Osteocyte (in vitro differentiated cells): ENCODE measurements around the gene L3MBTL1. TPM values are rescaled to one million over a fixed set of nuclear protein-coding genes. Genes with fewer than 3 reads are reported as not detected.
"Not testable (repeated sequence)": the region's sequence is repeated elsewhere in the genome, so short reads cannot be mapped to it uniquely, and the experiment has no call there.

ENCODE experiments used
- DNase-seq: peaks from one replicate; pipeline ENCODE4 v3.0.0; 2021; ENCODE audit warnings: mixed read lengths; ENCODE audit not compliant: unreplicated experiment; ENCODE audit errors: extremely low spot score
- H3K27ac Mint-ChIP-seq: one replicate; pipeline ENCODE4 v1.8.0; 2021; ENCODE audit warnings: mild to moderate bottlenecking, mixed read lengths; ENCODE audit not compliant: unreplicated experiment
- H3K27me3 Mint-ChIP-seq: one replicate; pipeline ENCODE4 v1.8.0; 2021; ENCODE audit warnings: mixed read lengths; ENCODE audit not compliant: unreplicated experiment
- H3K36me3 Mint-ChIP-seq: one replicate; pipeline ENCODE4 v1.8.0; 2021; ENCODE audit warnings: mixed read lengths; ENCODE audit not compliant: unreplicated experiment
- H3K4me1 Mint-ChIP-seq: one replicate; pipeline ENCODE4 v1.8.0; 2021; ENCODE audit warnings: mixed read lengths; ENCODE audit not compliant: unreplicated experiment
- H3K4me3 Mint-ChIP-seq: one replicate; pipeline ENCODE4 v1.8.0; 2021; ENCODE audit warnings: mild to moderate bottlenecking, moderate library complexity, mixed read lengths; ENCODE audit not compliant: unreplicated experiment
- H3K9me3 Mint-ChIP-seq: one replicate; pipeline ENCODE4 v1.8.0; 2021; ENCODE audit warnings: mixed read lengths; ENCODE audit not compliant: unreplicated experiment
- CTCF ChIP-seq: fragments of 200-600 bp; sonication (generic); IDR thresholded peaks from 2 replicates; pipeline ENCODE4 v1.5.0; 2021; ENCODE audit warnings: antibody characterized with exemption, mild to moderate bottlenecking, moderate library complexity
- total RNA-seq: library from RNA; stranded (reverse); gene quantifications from 2 replicates; pipeline ENCODE4 v1.2.1, GENCODE V29; 2021

Gene L3MBTL1
- total RNA-seq, 1 donor from 2014 or later: 17.5 TPM

- Mint-ChIP-seq H3K4me1 (no peaks in the 10 kb centered on the region), H3K4me3 (no peak overlapping the region), H3K27me3 (peaks cover 24% of the 10 kb centered on the region), H3K9me3 (no peaks in the 10 kb centered on the region), H3K27ac (no peak overlapping the region), H3K36me3 (no peaks in the 10 kb centered on the region)
- no peak for TF ChIP-seq CTCF
- no peak for DNase-seq
Measured at GRCh38 chr20:43477193-43477592, 30.3 kb upstream of the L3MBTL1 start.

- no peak for DNase-seq
- peaks cover 24% of the 10 kb centered on the region for H3K27me3 Mint-ChIP-seq
- no peaks in the 10 kb centered on the region for H3K36me3 Mint-ChIP-seq
- no peaks in the 10 kb centered on the region for H3K4me1 Mint-ChIP-seq
- H3K4me3 Mint-ChIP-seq: no peak overlapping the region
- TF ChIP-seq CTCF: no peak
- H3K9me3 Mint-ChIP-seq: no peaks in the 10 kb centered on the region
- H3K27ac Mint-ChIP-seq: no peak overlapping the region
Measured at GRCh38 chr20:43477619-43478018, 29.9 kb upstream of the L3MBTL1 start.

DNA sequence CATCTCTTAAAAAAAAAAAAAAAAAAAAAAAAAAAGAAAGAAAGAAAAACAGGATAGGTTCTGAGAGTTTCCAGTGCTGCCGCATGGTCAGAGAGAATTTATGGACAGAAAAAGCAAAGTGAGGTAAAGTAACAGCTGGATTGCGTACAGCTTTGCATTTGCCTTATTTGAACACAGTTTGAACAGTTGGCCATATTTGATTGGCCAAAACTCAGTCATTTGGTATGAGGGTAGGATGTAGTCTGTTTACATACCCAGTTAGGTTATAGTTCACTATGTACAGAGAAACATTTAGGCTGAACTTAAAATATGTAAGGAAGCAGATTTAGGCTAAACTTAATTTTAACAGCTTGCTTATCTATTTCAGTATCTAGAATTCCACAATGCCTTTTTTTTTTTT is 17.5 kb upstream of the L3MBTL1 start:
- H3K9me3 Mint-ChIP-seq: no peaks in the 10 kb centered on the region
- H3K4me3 Mint-ChIP-seq: no peak overlapping the region
- TF ChIP-seq CTCF: no peak
- DNase-seq: no peak
- H3K27me3 Mint-ChIP-seq: peaks cover 17% of the 10 kb centered on the region
- H3K27ac Mint-ChIP-seq: no peak overlapping the region
- H3K36me3 Mint-ChIP-seq: no peaks in the 10 kb centered on the region
- H3K4me1 Mint-ChIP-seq: peaks cover 6% of the 10 kb centered on the region

DNA sequence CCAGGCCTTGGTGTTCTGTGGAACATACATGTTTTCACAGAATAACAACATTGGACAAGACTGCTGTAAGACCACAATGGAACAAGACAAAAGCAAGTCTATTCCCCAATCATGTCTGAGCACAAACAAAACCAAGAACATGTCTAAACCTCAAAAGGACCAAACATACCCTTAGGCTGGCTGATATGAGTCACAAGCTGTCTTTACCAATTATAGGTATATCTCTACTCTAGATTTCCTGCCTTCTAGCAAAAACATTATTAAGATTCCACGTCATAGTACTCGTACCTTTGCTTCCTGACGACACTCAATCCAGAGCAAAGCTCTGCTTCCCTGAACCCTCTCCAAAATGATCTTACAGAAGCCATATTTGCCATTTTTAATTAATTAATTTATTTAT is 15.4 kb upstream of the L3MBTL1 start:
- Mint-ChIP-seq H3K4me1 (peaks cover 6% of the 10 kb centered on the region), H3K27me3 (peaks cover 11% of the 10 kb centered on the region)
- no peak for DNase-seq

GRCh38 chr20:43495388-43495787 is 12.1 kb upstream of the L3MBTL1 start:
- no peaks in the 10 kb centered on the region for H3K36me3 Mint-ChIP-seq
- H3K4me1 Mint-ChIP-seq: peaks cover 6% of the 10 kb centered on the region
- TF ChIP-seq CTCF: no peak
- H3K4me3 Mint-ChIP-seq: no peak overlapping the region
- no peak for DNase-seq
- no peak overlapping the region for H3K27ac Mint-ChIP-seq
- peaks cover 3% of the 10 kb centered on the region for H3K9me3 Mint-ChIP-seq
- peaks cover 2% of the 10 kb centered on the region for H3K27me3 Mint-ChIP-seq

More for the DNA sequence above, 15.4 kb upstream of the L3MBTL1 start:
- TF ChIP-seq CTCF: no peak
- H3K36me3 Mint-ChIP-seq: no peaks in the 10 kb centered on the region
- H3K4me3 Mint-ChIP-seq: no peak overlapping the region
- no peak overlapping the region for H3K27ac Mint-ChIP-seq
- H3K9me3 Mint-ChIP-seq: no peaks in the 10 kb centered on the region

GRCh38 chr20:43502021-43502420 is 5.5 kb upstream of the L3MBTL1 start:
- not testable (repeated sequence) for H3K36me3 Mint-ChIP-seq, H3K27ac Mint-ChIP-seq, H3K9me3 Mint-ChIP-seq, H3K4me3 Mint-ChIP-seq, H3K4me1 Mint-ChIP-seq, DNase-seq
- peaks cover 31% of the 10 kb centered on the region for H3K27me3 Mint-ChIP-seq
